GM13976 (cell line): ENCODE data around the gene TOM1L2.

Experiments
- DNase-seq: peaks from one replicate; pipeline ENCODE4 v3.0.0; 2012; ENCODE audit warnings: low spot score
- in situ Hi-C: fragments of 300-500 bp; cut with MboI; formaldehyde crosslinking; loops from one replicate; pipeline ENCODE4 v1.12.0; 2022; ENCODE audit warnings: low sequenced_read_pairs, mixed read lengths, inconsistent platforms; ENCODE audit not compliant: unreplicated experiment
- TF ChIP-seq, protein P1 (sequence below): IDR thresholded peaks from 2 replicates; pipeline ENCODE4 v1.5.1; 2012; ENCODE audit warnings: borderline replicate concordance, mild to moderate bottlenecking; ENCODE audit not compliant: insufficient read depth; ENCODE audit errors: extremely low read depth, missing control alignments, control extremely low read depth

Gene TOM1L2

DNA sequence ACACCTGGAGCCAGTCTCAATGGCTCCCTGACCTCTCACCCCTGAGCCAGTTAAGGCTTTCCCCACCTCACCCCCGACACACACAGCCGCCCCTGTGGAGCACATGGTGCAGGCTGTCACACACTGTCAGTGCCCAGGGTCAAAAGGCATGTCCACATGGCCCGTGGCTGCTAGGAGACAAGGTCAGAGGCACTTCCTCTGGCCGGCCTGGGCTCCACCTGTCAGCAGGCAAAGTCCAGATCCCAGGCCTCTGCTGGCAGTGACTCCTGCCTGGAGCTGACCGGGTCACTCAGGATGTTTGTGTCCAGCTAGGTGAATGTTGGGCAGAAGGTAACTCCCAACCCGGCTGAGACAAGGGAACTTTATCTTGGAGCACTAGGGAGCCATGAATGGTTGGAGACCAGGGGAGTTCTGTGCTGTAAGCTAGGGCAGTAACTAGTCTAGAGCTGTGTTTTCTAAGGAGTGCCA is 141.4 kb downstream of the TOM1L2 start:
- DNase-seq, result no peak
- TF ChIP-seq, protein P1, sequence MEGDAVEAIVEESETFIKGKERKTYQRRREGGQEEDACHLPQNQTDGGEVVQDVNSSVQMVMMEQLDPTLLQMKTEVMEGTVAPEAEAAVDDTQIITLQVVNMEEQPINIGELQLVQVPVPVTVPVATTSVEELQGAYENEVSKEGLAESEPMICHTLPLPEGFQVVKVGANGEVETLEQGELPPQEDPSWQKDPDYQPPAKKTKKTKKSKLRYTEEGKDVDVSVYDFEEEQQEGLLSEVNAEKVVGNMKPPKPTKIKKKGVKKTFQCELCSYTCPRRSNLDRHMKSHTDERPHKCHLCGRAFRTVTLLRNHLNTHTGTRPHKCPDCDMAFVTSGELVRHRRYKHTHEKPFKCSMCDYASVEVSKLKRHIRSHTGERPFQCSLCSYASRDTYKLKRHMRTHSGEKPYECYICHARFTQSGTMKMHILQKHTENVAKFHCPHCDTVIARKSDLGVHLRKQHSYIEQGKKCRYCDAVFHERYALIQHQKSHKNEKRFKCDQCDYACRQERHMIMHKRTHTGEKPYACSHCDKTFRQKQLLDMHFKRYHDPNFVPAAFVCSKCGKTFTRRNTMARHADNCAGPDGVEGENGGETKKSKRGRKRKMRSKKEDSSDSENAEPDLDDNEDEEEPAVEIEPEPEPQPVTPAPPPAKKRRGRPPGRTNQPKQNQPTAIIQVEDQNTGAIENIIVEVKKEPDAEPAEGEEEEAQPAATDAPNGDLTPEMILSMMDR, result no peak
- in situ Hi-C loops, result no loop called here

GRCh38 chr17:17830269-17830567 is 142.0 kb downstream of the TOM1L2 start:
- DNase-seq, result no peak
- in situ Hi-C loops, result no loop called here

DNA sequence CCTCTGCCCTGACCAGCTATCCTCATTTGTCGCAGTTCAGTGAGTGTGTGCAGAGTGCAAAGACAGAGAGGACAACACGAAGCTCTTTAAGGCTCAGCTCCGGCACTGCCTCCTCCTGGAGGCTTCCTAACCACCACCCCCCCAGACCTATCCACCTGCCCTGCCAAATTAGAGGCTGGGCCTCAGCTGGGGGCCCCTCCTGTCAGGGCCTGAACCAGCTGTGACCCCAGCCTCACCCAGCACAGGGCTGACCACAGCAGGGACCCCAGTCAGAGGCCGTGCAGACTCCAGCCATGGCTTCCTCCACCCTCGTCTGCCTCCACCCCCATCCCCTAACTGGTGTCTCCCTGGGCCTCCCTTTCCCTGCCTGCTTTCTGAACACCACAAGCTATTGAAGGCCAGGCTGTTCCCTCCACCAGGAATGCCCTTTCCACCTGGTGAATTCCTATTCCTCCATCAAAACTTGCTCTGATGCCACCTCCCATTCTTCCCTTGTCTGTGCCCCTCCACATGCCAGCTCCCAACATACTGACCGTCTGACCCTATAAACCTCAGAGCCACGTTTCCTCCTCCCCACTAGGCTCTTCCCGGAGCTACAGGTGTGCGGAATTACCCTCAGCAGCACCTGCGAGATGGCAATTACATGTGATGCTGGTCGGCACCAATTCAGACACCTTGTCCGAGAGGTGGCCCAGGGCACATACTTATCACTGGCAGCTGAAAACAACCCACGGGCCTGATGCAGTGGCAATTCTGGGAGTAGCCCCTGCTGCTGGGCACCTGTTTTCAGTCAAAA is 144.2 kb downstream of the TOM1L2 start:
- TF ChIP-seq, protein P1, result no peak
- in situ Hi-C loops, result no loop called here
- no peak for DNase-seq

More at GRCh38 chr17:17830269-17830567, 142.0 kb downstream of the TOM1L2 start:
- TF ChIP-seq, protein P1, result no peak

DNA sequence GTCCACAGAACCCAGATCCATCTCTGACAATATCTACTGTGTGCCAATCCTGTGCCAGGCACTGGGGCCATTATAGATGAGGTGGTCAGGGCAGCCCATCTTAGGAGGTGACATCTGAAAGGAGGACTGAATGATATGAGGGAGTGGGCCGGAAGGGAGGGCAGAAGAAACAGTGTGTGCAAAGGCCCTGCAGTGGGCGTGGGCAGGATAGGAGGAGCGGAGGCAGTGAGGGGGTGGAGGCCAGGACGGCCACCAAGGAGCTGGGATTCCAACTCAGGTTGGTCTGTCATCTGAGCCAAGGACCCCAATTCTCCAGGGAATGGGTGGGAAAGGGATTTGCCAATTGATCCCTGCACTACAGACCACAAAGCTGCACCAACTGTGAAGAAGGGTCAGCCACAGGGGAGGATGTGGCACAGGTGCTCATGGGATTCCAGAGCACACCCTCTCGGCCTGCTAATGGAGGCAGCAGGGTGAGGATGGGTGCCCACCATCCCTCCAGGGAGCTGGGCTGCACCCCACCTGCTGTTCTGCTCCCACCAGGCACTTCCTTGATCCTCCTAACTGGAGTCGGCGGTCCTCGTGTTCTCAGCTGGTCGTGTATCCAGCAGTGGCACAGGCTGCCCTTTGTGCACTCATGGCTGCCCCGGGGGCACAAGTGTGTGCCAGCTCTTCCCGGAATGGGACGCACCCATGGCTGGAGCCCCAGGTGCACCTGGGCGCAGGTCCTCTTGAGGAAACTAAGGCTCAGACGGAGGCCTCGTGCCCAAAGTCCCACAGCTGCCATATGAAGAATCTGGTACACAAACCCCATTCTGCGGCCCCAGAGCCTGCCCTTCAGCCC is 145.0 kb downstream of the TOM1L2 start:
- TF ChIP-seq, protein P1, result no peak
- no peak for DNase-seq
- in situ Hi-C loops, result no loop called here

DNA sequence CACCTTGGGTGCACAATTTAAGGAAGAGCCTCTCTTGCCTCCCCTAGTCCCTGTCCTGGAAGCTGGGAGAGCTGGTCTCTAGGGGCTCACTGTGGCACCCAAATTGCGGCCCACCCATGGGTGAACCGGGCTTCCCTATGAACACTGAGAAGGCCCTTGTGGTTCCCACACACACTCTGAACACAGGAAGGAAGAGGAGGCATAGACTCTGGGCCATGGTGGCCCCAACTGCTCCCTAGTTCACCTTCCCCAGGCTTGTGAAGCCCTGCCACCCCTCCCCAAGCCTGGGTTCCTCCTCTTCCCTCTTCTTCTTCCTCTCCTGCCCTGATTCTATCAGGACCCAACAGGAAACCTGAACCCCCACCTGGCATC is 145.9 kb downstream of the TOM1L2 start:
- no peak for DNase-seq
- TF ChIP-seq, protein P1, result no peak
- in situ Hi-C loops, result no loop called here

GRCh38 chr17:17824783-17825614 is 147.2 kb downstream of the TOM1L2 start:
- TF ChIP-seq, protein P1, result no peak
- in situ Hi-C loops, result no loop called here
- DNase-seq, result no peak
